HCT116 (cell line): ENCODE results near the gene PPP2R5B. TPM values are rescaled to one million over a fixed set of nuclear protein-coding genes. Genes with fewer than 3 reads are reported as not detected.

Source experiments
- ATAC-seq: fragments of 200-7000 bp; cut with Tn5 transposase; 2 replicates; pipeline ENCODE4 v1.9.1; 2020; ENCODE audit warnings: mild to moderate bottlenecking, moderate library complexity
- BruUV-seq: library from RNA; stranded (reverse); fragments of 400-500 nt; replicated peaks from 2 replicates; lab custom pipeline; 2021; lab: Mats Ljungman, UMichigan
- CTCF ChIA-PET: fragments of 300-600 bp; sonication (Branson Sonifier 250); formaldehyde crosslinking; loops from one replicate; lab custom pipeline; 2021; ENCODE audit warnings: antibody characterized with exemption; lab: Charles Lee
- POLR2A ChIA-PET: fragments of 300-600, 350-600 bp; sonication (Branson Sonifier 250); formaldehyde crosslinking; loops from one replicate; lab custom pipeline; 2021; ENCODE audit warnings: antibody characterized with exemption; lab: Charles Lee
- RAD21 ChIA-PET, 2 experiments: fragments of 300-600 bp; sonication (Branson Sonifier 250); formaldehyde crosslinking; loops; one replicate each; lab custom pipeline; 2023; ENCODE audit warnings: low total read pairs in 2 of 2; ENCODE audit not compliant: uncharacterized antibody in 2 of 2, unreplicated experiment in 2 of 2, low non-redundant PET in 1 of 2; lab: Charles Lee
- DNase-seq: peaks from one replicate; pipeline ENCODE4 v3.0.0-alpha.2; 2010; ENCODE audit warnings: low read depth, low spot score
- H2AFZ ChIP-seq: fragments of 200-600 bp; shearing (Covaris generic), sonication (generic); 2 replicates; pipeline ENCODE4 v1.6.1; 2017; ENCODE audit warnings: low read depth, mixed run types, mixed read lengths, antibody characterized with exemption, low read length; ENCODE audit not compliant: poor library complexity, severe bottlenecking
- H3K27ac ChIP-seq: 2 replicates; pipeline ENCODE4 v1.5.1; 2012; ENCODE audit warnings: low read depth, low read length
- H3K27me3 ChIP-seq: fragments of 200-600 bp; sonication (generic); 2 replicates; pipeline ENCODE4 v1.6.1; 2016; ENCODE audit warnings: mixed run types, low read length, mixed read lengths; ENCODE audit not compliant: insufficient read depth
- H3K36me3 ChIP-seq, 2 experiments: fragments of 200-500 bp in 1 of 2; fragments of 200-600 bp in 1 of 2; sonication (Bioruptor generic) in 1 of 2; sonication (generic) in 1 of 2; 2 replicates each; pipeline versions ENCODE4 v1.5.1 to v1.6.1; 2014 to 2016; ENCODE audit warnings: low read length in 2 of 2, inconsistent platforms in 1 of 2, mixed read lengths in 1 of 2, mixed run types in 1 of 2; ENCODE audit not compliant: insufficient read depth in 2 of 2, control insufficient read depth in 1 of 2
- H3K4me1 ChIP-seq, 2 experiments: fragments of 200-600 bp in 1 of 2; sonication (generic) in 1 of 2; 2 replicates each; pipeline versions ENCODE4 v1.5.1 to v1.6.1; 2012 to 2017; ENCODE audit warnings: low read length in 2 of 2, inconsistent platforms in 1 of 2, mild to moderate bottlenecking in 1 of 2, mixed read lengths in 1 of 2, mixed run types in 1 of 2, moderate library complexity in 1 of 2; ENCODE audit not compliant: insufficient read depth in 2 of 2, control insufficient read depth in 1 of 2
- H3K4me2 ChIP-seq: fragments of 200-600 bp; sonication (generic); 2 replicates; pipeline ENCODE4 v1.6.1; 2017; ENCODE audit warnings: mixed run types, low read length, mixed read lengths
- H3K4me3 ChIP-seq, 2 experiments: fragments of 200-600 bp in 1 of 2; sonication (generic) in 1 of 2; replicated peaks in 1 of 2; 2 replicates each; pipeline ENCODE4 v1.5.1; 2011 to 2016; ENCODE audit warnings: low read length in 2 of 2, control low read depth in 1 of 2, low read depth in 1 of 2, mild to moderate bottlenecking in 1 of 2, mixed read lengths in 1 of 2, mixed run types in 1 of 2
- H3K79me2 ChIP-seq: fragments of 200-600 bp; sonication (generic); 2 replicates; pipeline ENCODE4 v1.6.1; 2017; ENCODE audit warnings: mild to moderate bottlenecking, mixed run types, low read length, moderate library complexity, mixed read lengths; ENCODE audit not compliant: insufficient read depth
- H3K9ac ChIP-seq: fragments of 200-600 bp; sonication (generic); 2 replicates; pipeline ENCODE4 v1.6.1; 2016; ENCODE audit warnings: low read length, mixed read lengths
- H3K9me2 ChIP-seq: fragments of 200-600 bp; sonication (generic), shearing (Covaris generic); 2 replicates; pipeline ENCODE4 v1.6.1; 2017; ENCODE audit warnings: mixed run types, mild to moderate bottlenecking, moderate library complexity; ENCODE audit not compliant: insufficient read depth
- H3K9me3 ChIP-seq, 2 experiments: fragments of 200-500 bp in 1 of 2; fragments of 200-600 bp in 1 of 2; sonication (Bioruptor generic) in 1 of 2; sonication (generic) in 1 of 2; 2 replicates each; pipeline ENCODE4 v1.6.1; 2014 to 2017; ENCODE audit warnings: low read length in 2 of 2, mixed read lengths in 2 of 2, inconsistent platforms in 1 of 2, low read depth in 1 of 2, mild to moderate bottlenecking in 1 of 2, mixed run types in 1 of 2, moderate library complexity in 1 of 2; ENCODE audit not compliant: control insufficient read depth in 1 of 2, insufficient read depth in 1 of 2
- H4K20me1 ChIP-seq: fragments of 200-600 bp; sonication (generic), shearing (Covaris generic); 2 replicates; pipeline ENCODE4 v1.6.1; 2017; ENCODE audit warnings: mixed run types, mild to moderate bottlenecking, moderate library complexity; ENCODE audit not compliant: insufficient read depth
- ATF3 ChIP-seq: IDR thresholded peaks from 2 replicates; pipeline ENCODE4 v1.6.1; 2012
- CBX3 ChIP-seq: IDR thresholded peaks from 2 replicates; pipeline ENCODE4 v1.6.1; 2012; ENCODE audit warnings: low read depth
- CEBPB ChIP-seq: IDR thresholded peaks from 2 replicates; pipeline ENCODE4 v1.6.1; 2012; ENCODE audit warnings: low read depth
- EGR1 ChIP-seq: IDR thresholded peaks from 2 replicates; pipeline ENCODE4 v1.6.1; 2012; ENCODE audit warnings: low read depth
- EZH2 ChIP-seq: fragments of 200-600 bp; sonication (generic); IDR thresholded peaks from 2 replicates; pipeline ENCODE4 v1.6.1; 2017; ENCODE audit warnings: antibody characterized with exemption, mixed run types
- FOSL1 ChIP-seq: IDR thresholded peaks from 2 replicates; pipeline ENCODE4 v1.6.1; 2012; ENCODE audit warnings: low read depth
- POLR2A ChIP-seq: IDR thresholded peaks from 2 replicates; pipeline ENCODE4 v1.7.0; 2011; ENCODE audit warnings: borderline replicate concordance; ENCODE audit not compliant: insufficient read depth, insufficient read length; ENCODE audit errors: extremely low read depth
- POLR2AphosphoS5 ChIP-seq: IDR thresholded peaks from 2 replicates; pipeline ENCODE4 v1.6.1; 2011; ENCODE audit warnings: mild to moderate bottlenecking, low read depth, low read length, moderate library complexity
- RAD21 ChIP-seq: IDR thresholded peaks from 2 replicates; pipeline ENCODE4 v1.6.1; 2012; ENCODE audit warnings: low read depth, mild to moderate bottlenecking
- SIN3A ChIP-seq: IDR thresholded peaks from 2 replicates; pipeline ENCODE4 v1.6.1; 2012; ENCODE audit warnings: low read depth
- SRF ChIP-seq: IDR thresholded peaks from 2 replicates; pipeline ENCODE4 v1.6.1; 2012; ENCODE audit warnings: low read depth
- TCF7L2 ChIP-seq: IDR thresholded peaks from 2 replicates; pipeline ENCODE4 v1.7.0; 2011; ENCODE audit warnings: borderline replicate concordance, inconsistent platforms; ENCODE audit not compliant: insufficient read depth, insufficient read length; ENCODE audit errors: extremely low read depth
- YY1 ChIP-seq: IDR thresholded peaks from 2 replicates; pipeline ENCODE4 v1.6.1; 2011; ENCODE audit warnings: low read length, low read depth, moderate library complexity, mild to moderate bottlenecking; ENCODE audit not compliant: insufficient replicate concordance; ENCODE audit errors: extremely low read depth
- ZNF274 ChIP-seq: fragments of 200-500 bp; sonication (Bioruptor generic); IDR thresholded peaks from 2 replicates; pipeline ENCODE4 v1.6.1; 2014; ENCODE audit warnings: mild to moderate bottlenecking, low read depth, low read length, inconsistent platforms
- intact Hi-C: fragments of 100-400 bp; cut with micrococcal nuclease; formaldehyde crosslinking; loops from 2 replicates; pipeline ENCODE4 v1.10.0; 2022
- total RNA-seq: library from RNA; stranded (reverse); gene quantifications from one replicate; pipeline ENCODE4 v1.2.1, GENCODE V29; 2021; ENCODE audit not compliant: unreplicated experiment
- TF ChIP-seq, protein P1 (sequence below): IDR thresholded peaks from 2 replicates; pipeline ENCODE4 v1.6.1; 2012
- TF ChIP-seq, protein P2 (sequence below), 3 experiments: fragments of 200-600 bp in 1 of 3; sonication (generic) in 1 of 3; IDR thresholded peaks in 2 of 3; conservative IDR thresholded peaks in 1 of 3; 2 replicates each; pipeline ENCODE4 v1.5.1; 2012 to 2017; ENCODE audit warnings: low read depth in 2 of 3, low read length in 2 of 3, antibody characterized with exemption in 1 of 3, borderline replicate concordance in 1 of 3, control low read depth in 1 of 3, mild to moderate bottlenecking in 1 of 3, mixed read lengths in 1 of 3, mixed run types in 1 of 3, moderate library complexity in 1 of 3; ENCODE audit not compliant: insufficient read depth in 1 of 3
- TF ChIP-seq, protein P3 (sequence below): IDR thresholded peaks from 2 replicates; pipeline ENCODE4 v1.6.1; 2011; ENCODE audit warnings: mild to moderate bottlenecking, low read length, moderate library complexity; ENCODE audit not compliant: insufficient replicate concordance; ENCODE audit errors: extremely low read depth

Gene PPP2R5B
- total RNA-seq, 1 experiment from 2014 or later: 10.9 TPM

GRCh38 chr11:64932324-64932723, 7.8 kb downstream of the PPP2R5B start:
- Histone ChIP-seq H3K4me1 (peaks cover 8 to 15% of the 10 kb centered on the region in 2 experiments; a peak in 3 of 4 replicates), H3K36me3 (peaks cover 0 to 3% of the 10 kb centered on the region in 2 experiments; a peak in 1 of 4 replicates), H3K4me3 (no peak overlapping the region), H3K9me2 (no peaks in the 10 kb centered on the region), H2AFZ (no peak overlapping the region), H3K9me3 (no peaks in the 10 kb centered on the region), H3K27ac (no peak overlapping the region), H3K4me2 (no peak overlapping the region), H3K79me2 (no peaks in the 10 kb centered on the region), H3K9ac (no peak overlapping the region), H3K27me3 (no peaks in the 10 kb centered on the region), H4K20me1 (no peaks in the 10 kb centered on the region)
- ChIA-PET POLR2A (no interaction called here), CTCF (no interaction called here), RAD21 (no interaction called here)
- no peak for DNase-seq
- TF ChIP-seq, protein P1, sequence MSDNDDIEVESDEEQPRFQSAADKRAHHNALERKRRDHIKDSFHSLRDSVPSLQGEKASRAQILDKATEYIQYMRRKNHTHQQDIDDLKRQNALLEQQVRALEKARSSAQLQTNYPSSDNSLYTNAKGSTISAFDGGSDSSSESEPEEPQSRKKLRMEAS: no peak
- TF ChIP-seq ZNF274 (no peak), POLR2A (no peak), CEBPB (no peak), YY1 (no peak), CBX3 (no peak), SRF (no peak), ATF3 (no peak), EZH2 (no peak), EGR1 (no peak), POLR2AphosphoS5 (no peak), TCF7L2 (no peak), RAD21 (no peak), SIN3A (no peak), FOSL1 (no peak)
- TF ChIP-seq, protein P2, sequence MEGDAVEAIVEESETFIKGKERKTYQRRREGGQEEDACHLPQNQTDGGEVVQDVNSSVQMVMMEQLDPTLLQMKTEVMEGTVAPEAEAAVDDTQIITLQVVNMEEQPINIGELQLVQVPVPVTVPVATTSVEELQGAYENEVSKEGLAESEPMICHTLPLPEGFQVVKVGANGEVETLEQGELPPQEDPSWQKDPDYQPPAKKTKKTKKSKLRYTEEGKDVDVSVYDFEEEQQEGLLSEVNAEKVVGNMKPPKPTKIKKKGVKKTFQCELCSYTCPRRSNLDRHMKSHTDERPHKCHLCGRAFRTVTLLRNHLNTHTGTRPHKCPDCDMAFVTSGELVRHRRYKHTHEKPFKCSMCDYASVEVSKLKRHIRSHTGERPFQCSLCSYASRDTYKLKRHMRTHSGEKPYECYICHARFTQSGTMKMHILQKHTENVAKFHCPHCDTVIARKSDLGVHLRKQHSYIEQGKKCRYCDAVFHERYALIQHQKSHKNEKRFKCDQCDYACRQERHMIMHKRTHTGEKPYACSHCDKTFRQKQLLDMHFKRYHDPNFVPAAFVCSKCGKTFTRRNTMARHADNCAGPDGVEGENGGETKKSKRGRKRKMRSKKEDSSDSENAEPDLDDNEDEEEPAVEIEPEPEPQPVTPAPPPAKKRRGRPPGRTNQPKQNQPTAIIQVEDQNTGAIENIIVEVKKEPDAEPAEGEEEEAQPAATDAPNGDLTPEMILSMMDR (IDR thresholded peaks at IDR 0.05 in 2 of 3, conservative IDR thresholded peaks at IDR 0.05 in 1 of 3; ENCODE audit: borderline replicate concordance in 1 of 3, insufficient read depth in 1 of 3, low read depth in 2 of 3, low read length in 2 of 3): no peak
- TF ChIP-seq, protein P3, sequence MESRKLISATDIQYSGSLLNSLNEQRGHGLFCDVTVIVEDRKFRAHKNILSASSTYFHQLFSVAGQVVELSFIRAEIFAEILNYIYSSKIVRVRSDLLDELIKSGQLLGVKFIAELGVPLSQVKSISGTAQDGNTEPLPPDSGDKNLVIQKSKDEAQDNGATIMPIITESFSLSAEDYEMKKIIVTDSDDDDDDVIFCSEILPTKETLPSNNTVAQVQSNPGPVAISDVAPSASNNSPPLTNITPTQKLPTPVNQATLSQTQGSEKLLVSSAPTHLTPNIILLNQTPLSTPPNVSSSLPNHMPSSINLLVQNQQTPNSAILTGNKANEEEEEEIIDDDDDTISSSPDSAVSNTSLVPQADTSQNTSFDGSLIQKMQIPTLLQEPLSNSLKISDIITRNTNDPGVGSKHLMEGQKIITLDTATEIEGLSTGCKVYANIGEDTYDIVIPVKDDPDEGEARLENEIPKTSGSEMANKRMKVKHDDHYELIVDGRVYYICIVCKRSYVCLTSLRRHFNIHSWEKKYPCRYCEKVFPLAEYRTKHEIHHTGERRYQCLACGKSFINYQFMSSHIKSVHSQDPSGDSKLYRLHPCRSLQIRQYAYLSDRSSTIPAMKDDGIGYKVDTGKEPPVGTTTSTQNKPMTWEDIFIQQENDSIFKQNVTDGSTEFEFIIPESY: no peak
- no peak for ATAC-seq
- intact Hi-C loops: no loop called here
- no TSS peak for BruUV-seq
